Aorta (tissue), 5 donors: ENCODE results near the gene SUN1. TPM values are rescaled to one million over a fixed set of nuclear protein-coding genes. Genes with fewer than 3 reads are reported as not detected.
A peak's percentile ranks its signal among the peaks of the same experiment; 100 is the strongest.

Experiments used
- ATAC-seq: fragments of 200-7000 bp; cut with Tn5 transposase; one replicate; pipeline ENCODE4 v1.9.1; 2022; ENCODE audit warnings: moderate library complexity; ENCODE audit not compliant: low FRiP score
- DNase-seq, 2 donors: peaks; one replicate each; pipeline ENCODE4 v3.0.0-alpha.2; 2020
- H3K27ac ChIP-seq, 2 donors: one replicate each; pipeline ENCODE4 v1.5.1; 2013; ENCODE audit warnings: low read length in 2 of 2, mild to moderate bottlenecking in 2 of 2, moderate library complexity in 2 of 2, control low read depth in 1 of 2, inconsistent platforms in 1 of 2, low read depth in 1 of 2
- H3K27me3 ChIP-seq, 2 donors: one replicate each; pipeline ENCODE4 v1.6.1; 2013; ENCODE audit warnings: control low read depth in 1 of 2, low read length in 1 of 2, mild to moderate bottlenecking in 1 of 2, moderate library complexity in 1 of 2; ENCODE audit not compliant: insufficient read depth in 2 of 2, control insufficient read depth in 1 of 2
- H3K36me3 ChIP-seq, 2 donors: one replicate each; pipeline ENCODE4 v1.6.1; 2013; ENCODE audit warnings: control low read depth in 1 of 2, low read length in 1 of 2, mild to moderate bottlenecking in 1 of 2; ENCODE audit not compliant: insufficient read depth in 2 of 2, control insufficient read depth in 1 of 2
- H3K4me1 ChIP-seq, 2 donors: one replicate each; pipeline ENCODE4 v1.6.1; 2013; ENCODE audit warnings: low read length in 2 of 2, control low read depth in 1 of 2, mild to moderate bottlenecking in 1 of 2, moderate library complexity in 1 of 2; ENCODE audit not compliant: insufficient read depth in 2 of 2, control insufficient read depth in 1 of 2
- H3K4me3 ChIP-seq, 2 donors: one replicate each; pipeline ENCODE4 v1.5.1; 2013; ENCODE audit warnings: low read length in 2 of 2, control low read depth in 1 of 2, mild to moderate bottlenecking in 1 of 2
- H3K9me3 ChIP-seq: one replicate; pipeline ENCODE4 v1.6.1; 2013; ENCODE audit warnings: mild to moderate bottlenecking, low read length; ENCODE audit not compliant: control insufficient read depth
- WGBS, 2 donors: extraction: QIAGEN DNeasy Blood & Tissue Kit; methylation state at CpG; one replicate each; pipeline ENCODE4 v1.1.7; 2013; 5-methylcytosine and 5-hydroxymethylcytosine counted together
- intact Hi-C, 2 donors: fragments of 100-400 bp; cut with DNase I; formaldehyde crosslinking; loops; one replicate each; pipeline versions ENCODE4 v1.14.2 to v1.15.0; 2022
- polyA plus RNA-seq, 2 donors: library from polyadenylated mRNA; stranded (reverse); fragments of 200-250 nt; gene quantifications; one replicate each; pipeline ENCODE4 v1.2.3, GENCODE V29; 2013
- total RNA-seq, 2 donors: library from RNA; stranded (reverse); fragmentation: NEBNext Ultra II Directional; extraction: Animal tissue kit (Norgen Biotek cat#: 25700); gene quantifications; one replicate each; pipeline ENCODE4 v1.2.1, GENCODE V29; 2021
- donor health status: healthy with polysubstance abuse.
- donor health status: Bipolar disorder and iron deficiency.
- donor health status: DM: no; HTN: no; CAD: no.
- donor health status: DM: no; HTN: no; CAD: no.
- donor health status: DM: yes; HTN: yes; CAD: no.

The SUN1 gene
- total and polyA plus RNA-seq, 4 donors, result 36.3 to 236 (median 160) TPM

- DNase-seq (peak; percentile 83 to 91), ATAC-seq (peak; percentile 68)
- Histone ChIP-seq H3K4me1 (no peaks in the 10 kb centered on the region), H3K9me3 (no peaks in the 10 kb centered on the region), H3K27ac (peak overlapping the region in 1 of 2 donors; percentile 6), H3K27me3 (no peaks in the 10 kb centered on the region), H3K36me3 (no peaks in the 10 kb centered on the region), H3K4me3 (no peak overlapping the region)
- intact Hi-C loops, result loop anchor here (1.0 to 5.0 kb wide), 3 partner anchors 37 to 87 kb away; no protein-coding TSS in a partner anchor
- WGBS, 2 donors, result 29% methylated on average over 18 of the region's 18 CpGs
Measured at GRCh38 chr7:873367-874002, 41.2 kb downstream of the SUN1 start.

- 71% methylated on average over 9 of the region's 9 CpGs for WGBS, 2 donors
- H3K36me3 ChIP-seq, result no peaks in the 10 kb centered on the region
- intact Hi-C loops, result loop anchor here (2.0 to 5.0 kb wide), 2 partner anchors 37 to 87 kb away; no protein-coding TSS in a partner anchor
- no peaks in the 10 kb centered on the region for H3K4me1 ChIP-seq
- ATAC-seq (no peak), DNase-seq (no peak)
- no peaks in the 10 kb centered on the region for H3K9me3 ChIP-seq
- no peak overlapping the region for H3K27ac ChIP-seq
- no peak overlapping the region for H3K4me3 ChIP-seq
- no peaks in the 10 kb centered on the region for H3K27me3 ChIP-seq
Measured at GRCh38 chr7:874031-874749, 41.9 kb downstream of the SUN1 start.

DNA sequence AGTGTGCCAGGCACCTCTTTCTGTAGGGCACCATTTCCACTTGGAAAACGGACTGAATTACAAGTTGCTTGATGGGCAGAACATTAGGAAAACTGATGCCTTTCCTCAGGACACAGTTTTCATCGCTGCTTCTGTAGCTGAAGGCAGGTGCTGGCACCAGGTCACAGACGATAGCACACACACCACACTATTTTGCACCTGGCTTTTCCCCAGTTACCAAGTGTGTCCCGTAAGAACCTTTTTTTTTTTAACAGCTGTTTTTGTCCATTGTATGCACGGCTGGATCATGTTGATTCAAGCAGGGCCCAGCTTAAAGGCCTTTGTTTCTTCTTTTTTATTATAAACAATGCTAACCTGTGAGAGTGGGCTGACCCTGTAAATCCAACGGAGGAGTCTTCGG, 42.8 kb downstream of the SUN1 start:
- ATAC-seq (no peak), DNase-seq (no peak)
- WGBS, 2 donors, result 66 to 67% methylated on average over 7 of the region's 7 CpGs
- intact Hi-C loops, result loop anchor here in 1 of 2 donors (2.0 kb wide), 1 partner anchor 38 kb away; no protein-coding TSS in a partner anchor
- Histone ChIP-seq H3K27ac (no peak overlapping the region), H3K4me1 (no peaks in the 10 kb centered on the region), H3K4me3 (no peak overlapping the region), H3K27me3 (no peaks in the 10 kb centered on the region), H3K36me3 (no peaks in the 10 kb centered on the region), H3K9me3 (no peaks in the 10 kb centered on the region)

GRCh38 chr7:875476-876076, 43.3 kb downstream of the SUN1 start:
- H3K36me3 ChIP-seq, result no peaks in the 10 kb centered on the region
- ATAC-seq, result no peak
- 70 to 71% methylated on average over 27 of the region's 27 CpGs for WGBS, 2 donors
- no peaks in the 10 kb centered on the region for H3K4me1 ChIP-seq
- no peaks in the 10 kb centered on the region for H3K27me3 ChIP-seq
- intact Hi-C loops, result loop anchor here in 1 of 2 donors (2.0 kb wide), 1 partner anchor 39 kb away; no protein-coding TSS in a partner anchor
- DNase-seq, result no peak
- H3K27ac ChIP-seq, result no peak overlapping the region
- no peaks in the 10 kb centered on the region for H3K9me3 ChIP-seq
- no peak overlapping the region for H3K4me3 ChIP-seq

- Histone ChIP-seq H3K4me3 (peak within 1 kb of the TSS; percentile 50 to 91), H3K27me3 (no peaks in the 10 kb centered on the region), H3K27ac (peak within 1 kb of the TSS in 1 of 2 donors; percentile 81), H3K9me3 (no peaks in the 10 kb centered on the region), H3K36me3 (no peaks in the 10 kb centered on the region), H3K4me1 (no peaks in the 10 kb centered on the region)
- intact Hi-C loops, result no loop called here
- 0 to 1% methylated on average over 58 to 129 of the region's 129 CpGs for WGBS, 2 donors
- peak; percentile 97 to 98 for DNase-seq
- ATAC-seq, result peak; percentile 92
Measured at GRCh38 chr7:876077-876971, 44.0 kb downstream of the SUN1 start, which contains the start of gene GET4. GET4 (plus strand) TSS chr7:876554; CDS start chr7:876646, 92 bp downstream.

DNA sequence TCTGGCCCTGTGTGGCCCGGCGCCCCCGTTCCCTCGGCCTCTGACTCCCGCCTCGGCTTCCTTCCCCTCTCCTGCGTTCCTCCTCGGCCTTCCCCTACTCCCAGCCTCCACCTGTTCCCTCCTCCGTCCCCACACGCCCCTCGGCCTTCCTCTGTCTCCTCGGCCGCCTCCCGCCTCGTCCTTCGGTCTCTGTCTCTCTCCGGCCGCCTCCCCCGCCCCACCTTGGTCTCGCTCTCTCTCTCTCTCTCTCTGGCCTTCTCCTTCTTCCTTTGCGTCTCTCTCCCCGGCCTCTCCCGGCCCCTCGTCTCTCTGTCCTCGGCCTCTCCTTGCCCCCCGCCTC, 44.7 kb downstream of the SUN1 start:
- no peaks in the 10 kb centered on the region for H3K4me1 ChIP-seq
- ATAC-seq (no peak), DNase-seq (peak in 1 of 2 donors; percentile 86)
- no peaks in the 10 kb centered on the region for H3K27me3 ChIP-seq
- peak overlapping the region; percentile 50 to 91 for H3K4me3 ChIP-seq
- H3K36me3 ChIP-seq, result no peaks in the 10 kb centered on the region
- peak overlapping the region in 1 of 2 donors; percentile 81 for H3K27ac ChIP-seq
- intact Hi-C loops, result no loop called here
- H3K9me3 ChIP-seq, result no peaks in the 10 kb centered on the region
- 1 to 2% methylated on average over 22 to 26 of the region's 26 CpGs for WGBS, 2 donors

DNA sequence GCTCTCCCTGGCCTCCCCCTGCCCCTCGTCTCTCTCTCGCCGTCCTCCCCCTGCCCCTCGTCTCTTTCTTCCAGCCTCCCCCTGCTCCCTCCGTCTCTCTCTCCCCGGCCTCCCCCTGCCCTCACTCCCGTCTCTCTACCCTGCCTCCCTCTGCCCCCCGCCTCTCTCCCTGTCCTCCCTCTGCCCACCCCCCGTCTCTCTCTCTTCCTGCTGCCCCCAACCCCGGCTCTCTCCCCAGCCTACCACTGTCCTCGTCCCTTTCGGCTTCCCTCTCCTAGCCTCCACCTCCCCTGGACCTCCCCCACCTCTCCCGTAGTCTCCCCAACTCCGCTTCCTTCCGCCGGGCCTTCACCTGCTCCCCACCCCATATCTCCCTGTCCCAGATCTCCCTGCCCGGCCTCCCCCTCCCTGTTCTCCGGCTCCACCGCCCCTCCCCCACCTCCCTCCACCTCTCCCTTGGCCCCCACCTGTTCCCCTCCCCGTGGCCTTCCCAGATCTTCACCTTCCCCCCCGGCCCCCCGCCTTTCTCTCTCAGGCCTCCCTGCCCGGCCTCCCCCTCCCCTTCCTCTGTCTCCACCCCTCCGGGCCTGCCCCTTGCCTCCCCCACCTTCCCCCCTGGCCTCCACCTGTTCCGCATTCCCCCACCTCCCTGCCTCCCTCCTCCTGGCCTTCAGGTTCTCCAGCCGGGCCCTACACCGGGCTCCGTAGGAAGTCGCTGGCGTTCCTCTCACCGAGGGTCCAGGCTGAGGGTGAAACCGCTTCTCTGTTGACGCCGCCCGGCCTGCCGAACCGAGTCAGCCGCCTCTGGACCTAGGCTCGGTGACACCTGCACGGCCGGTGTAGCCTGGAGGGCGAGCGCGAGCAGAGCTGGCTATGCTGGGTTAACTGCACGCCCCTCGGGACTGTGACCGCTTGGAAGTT, 45.3 kb downstream of the SUN1 start:
- H3K4me3 ChIP-seq, result peak overlapping the region; percentile 50 to 91
- DNase-seq (peak; percentile 54 to 80), ATAC-seq (peak; percentile 0)
- intact Hi-C loops, result no loop called here
- H3K4me1 ChIP-seq, result no peaks in the 10 kb centered on the region
- no peaks in the 10 kb centered on the region for H3K36me3 ChIP-seq
- H3K27ac ChIP-seq, result no peak overlapping the region
- 16 to 26% methylated on average over 46 to 47 of the region's 47 CpGs for WGBS, 2 donors
- no peaks in the 10 kb centered on the region for H3K9me3 ChIP-seq
- no peaks in the 10 kb centered on the region for H3K27me3 ChIP-seq
